ENCODE results near the gene BLTP1. TPM values are rescaled to one million over a fixed set of nuclear protein-coding genes. Genes with fewer than 3 reads are reported as not detected.

The BLTP1 gene
- total RNA-seq, 4 donors from 2014 or later, result 37.2 to 77.1 (median 42.5) TPM

GRCh38 chr4:122117743-122118142 lies 34.4 kb upstream of the BLTP1 start:
- no peak for TF ChIP-seq POLR2A (IDR thresholded peaks at IDR 0.05)
- TF ChIP-seq, protein P1, sequence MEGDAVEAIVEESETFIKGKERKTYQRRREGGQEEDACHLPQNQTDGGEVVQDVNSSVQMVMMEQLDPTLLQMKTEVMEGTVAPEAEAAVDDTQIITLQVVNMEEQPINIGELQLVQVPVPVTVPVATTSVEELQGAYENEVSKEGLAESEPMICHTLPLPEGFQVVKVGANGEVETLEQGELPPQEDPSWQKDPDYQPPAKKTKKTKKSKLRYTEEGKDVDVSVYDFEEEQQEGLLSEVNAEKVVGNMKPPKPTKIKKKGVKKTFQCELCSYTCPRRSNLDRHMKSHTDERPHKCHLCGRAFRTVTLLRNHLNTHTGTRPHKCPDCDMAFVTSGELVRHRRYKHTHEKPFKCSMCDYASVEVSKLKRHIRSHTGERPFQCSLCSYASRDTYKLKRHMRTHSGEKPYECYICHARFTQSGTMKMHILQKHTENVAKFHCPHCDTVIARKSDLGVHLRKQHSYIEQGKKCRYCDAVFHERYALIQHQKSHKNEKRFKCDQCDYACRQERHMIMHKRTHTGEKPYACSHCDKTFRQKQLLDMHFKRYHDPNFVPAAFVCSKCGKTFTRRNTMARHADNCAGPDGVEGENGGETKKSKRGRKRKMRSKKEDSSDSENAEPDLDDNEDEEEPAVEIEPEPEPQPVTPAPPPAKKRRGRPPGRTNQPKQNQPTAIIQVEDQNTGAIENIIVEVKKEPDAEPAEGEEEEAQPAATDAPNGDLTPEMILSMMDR (IDR thresholded peaks at IDR 0.05 in 4 of 5, conservative IDR thresholded peaks at IDR 0.05 in 1 of 5), result no peak
- H3K4me1 ChIP-seq, result no peaks in the 10 kb centered on the region
- no peak overlapping the region for H3K27ac ChIP-seq
- no peaks in the 10 kb centered on the region for H3K36me3 ChIP-seq
- ATAC-seq (no peak), DNase-seq (no peak)
- H3K4me3 ChIP-seq, result no peak overlapping the region
- in situ Hi-C loops (cut with MboI; ENCODE audit: low sequenced_read_pairs in 4 of 4), result no loop called here
- intact Hi-C loops (cut with DNase I; ENCODE audit: low total_unique reads), result no loop called here
- H3K27me3 ChIP-seq, result no peaks in the 10 kb centered on the region
- H3K9me3 ChIP-seq, result no peaks in the 10 kb centered on the region

DNA sequence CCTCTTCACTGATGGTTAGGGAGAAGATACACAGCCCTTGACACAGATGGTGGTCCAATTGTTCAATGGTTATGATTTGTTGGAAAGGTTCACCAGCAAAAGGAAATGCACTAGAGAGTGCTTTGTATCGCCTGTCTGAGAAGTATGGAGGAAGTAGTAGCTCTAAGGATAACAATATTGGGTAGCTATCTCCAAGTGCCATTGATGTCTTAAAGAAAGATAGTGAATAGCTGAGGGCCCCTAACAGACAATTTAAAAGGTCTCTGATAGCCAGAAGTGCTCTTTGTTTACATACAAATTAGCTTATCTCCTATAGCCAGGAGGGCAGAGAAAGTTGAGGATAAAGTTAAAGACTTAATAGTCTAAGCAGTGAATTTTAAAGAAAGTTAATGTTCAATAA lies 33.9 kb upstream of the BLTP1 start:
- no peaks in the 10 kb centered on the region for H3K4me1 ChIP-seq
- intact Hi-C loops (cut with DNase I; ENCODE audit: low total_unique reads), result no loop called here
- no peak for DNase-seq

GRCh38 chr4:122119739-122120138 lies 32.4 kb upstream of the BLTP1 start:
- H3K4me1 ChIP-seq, result no peaks in the 10 kb centered on the region
- no peak overlapping the region for H3K27ac ChIP-seq
- in situ Hi-C loops (cut with MboI; ENCODE audit: low sequenced_read_pairs in 4 of 4) (no loop called here), intact Hi-C loops (cut with DNase I; ENCODE audit: low total_unique reads) (no loop called here)
- H3K27me3 ChIP-seq, result no peaks in the 10 kb centered on the region
- H3K9me3 ChIP-seq, result no peaks in the 10 kb centered on the region
- ATAC-seq (no peak), DNase-seq (no peak)
- no peaks in the 10 kb centered on the region for H3K36me3 ChIP-seq
- H3K4me3 ChIP-seq, result no peak overlapping the region
- no peak for TF ChIP-seq POLR2A (IDR thresholded peaks at IDR 0.05)
- TF ChIP-seq, protein P1 (IDR thresholded peaks at IDR 0.05 in 4 of 5, conservative IDR thresholded peaks at IDR 0.05 in 1 of 5), result no peak

More for the DNA sequence above, 33.9 kb upstream of the BLTP1 start:
- H3K27ac ChIP-seq, result no peak overlapping the region
- no peaks in the 10 kb centered on the region for H3K27me3 ChIP-seq
- H3K9me3 ChIP-seq, result no peaks in the 10 kb centered on the region
- no peak for ATAC-seq
- no peaks in the 10 kb centered on the region for H3K36me3 ChIP-seq
- in situ Hi-C loops (cut with MboI; ENCODE audit: low sequenced_read_pairs in 4 of 4), result no loop called here
- H3K4me3 ChIP-seq, result no peak overlapping the region
- TF ChIP-seq, protein P1 (IDR thresholded peaks at IDR 0.05 in 4 of 5, conservative IDR thresholded peaks at IDR 0.05 in 1 of 5), result no peak
- TF ChIP-seq POLR2A (IDR thresholded peaks at IDR 0.05), result no peak

GRCh38 chr4:122121593-122121992 lies 30.5 kb upstream of the BLTP1 start:
- Histone ChIP-seq H3K4me3 (no peak overlapping the region), H3K36me3 (no peaks in the 10 kb centered on the region), H3K27me3 (no peaks in the 10 kb centered on the region), H3K4me1 (no peaks in the 10 kb centered on the region), H3K9me3 (no peaks in the 10 kb centered on the region), H3K27ac (no peak overlapping the region)
- in situ Hi-C loops (cut with MboI; ENCODE audit: low sequenced_read_pairs in 4 of 4), result no loop called here
- DNase-seq, result no peak
- no peak for ATAC-seq
- intact Hi-C loops (cut with DNase I; ENCODE audit: low total_unique reads), result no loop called here
- TF ChIP-seq, protein P1 (IDR thresholded peaks at IDR 0.05 in 4 of 5, conservative IDR thresholded peaks at IDR 0.05 in 1 of 5), result no peak
- TF ChIP-seq POLR2A (IDR thresholded peaks at IDR 0.05), result no peak

GRCh38 chr4:122122083-122122482 lies 30.0 kb upstream of the BLTP1 start:
- Histone ChIP-seq H3K9me3 (no peaks in the 10 kb centered on the region), H3K27ac (no peak overlapping the region), H3K27me3 (no peaks in the 10 kb centered on the region), H3K4me1 (no peaks in the 10 kb centered on the region), H3K36me3 (no peaks in the 10 kb centered on the region), H3K4me3 (no peak overlapping the region)
- in situ Hi-C loops (cut with MboI; ENCODE audit: low sequenced_read_pairs in 4 of 4), result no loop called here
- DNase-seq, result no peak
- ATAC-seq, result no peak
- intact Hi-C loops (cut with DNase I; ENCODE audit: low total_unique reads), result no loop called here
- TF ChIP-seq, protein P1 (IDR thresholded peaks at IDR 0.05 in 4 of 5, conservative IDR thresholded peaks at IDR 0.05 in 1 of 5), result no peak
- TF ChIP-seq POLR2A (IDR thresholded peaks at IDR 0.05), result no peak
